CD4-positive, CD25-positive, alpha-beta regulatory T cell (primary cell): ENCODE measurements around the gene DAAM1. TPM values are rescaled to one million over a fixed set of nuclear protein-coding genes. Genes with fewer than 3 reads are reported as not detected.

Source experiments
- ATAC-seq, 2 donors: fragments of 150-1000 bp; cut with Tn5 transposase; one replicate each; pipeline ENCODE4 v1.10.0; 2021; ENCODE audit warnings: low read depth in 2 of 2, moderate number of reproducible peaks in 2 of 2, moderate library complexity in 1 of 2
- DNase-seq, 3 donors: peaks; one replicate each; pipeline versions ENCODE4 v3.0.0 to v3.0.0-alpha.2; 2012 to 2022; ENCODE audit warnings: mixed read lengths in 1 of 3
- H3K27ac ChIP-seq: one replicate; pipeline ENCODE4 v1.7.0; 2013; ENCODE audit warnings: mild to moderate bottlenecking, low read length; ENCODE audit not compliant: insufficient read depth, poor library complexity, severe bottlenecking
- H3K27me3 ChIP-seq: one replicate; pipeline ENCODE4 v1.7.0; 2013; ENCODE audit warnings: low read length; ENCODE audit not compliant: control insufficient read depth, insufficient read depth
- H3K36me3 ChIP-seq: one replicate; pipeline ENCODE4 v1.7.0; 2013; ENCODE audit warnings: mild to moderate bottlenecking, low read length, moderate library complexity; ENCODE audit not compliant: control insufficient read depth, insufficient read depth
- H3K4me1 ChIP-seq: 2 replicates; pipeline ENCODE4 v1.7.0; 2013; ENCODE audit warnings: mild to moderate bottlenecking, low read length; ENCODE audit not compliant: insufficient read depth, control insufficient read depth, poor library complexity, severe bottlenecking
- H3K4me3 ChIP-seq: one replicate; pipeline ENCODE4 v1.7.0; 2013; ENCODE audit warnings: low read depth, mild to moderate bottlenecking, low read length, moderate library complexity
- H3K9me3 ChIP-seq, 2 experiments: 1 replicate in 1 of 2; 2 replicates in 1 of 2; pipeline ENCODE4 v1.7.0; 2013; ENCODE audit warnings: low read length in 2 of 2, mild to moderate bottlenecking in 1 of 2, moderate library complexity in 1 of 2; ENCODE audit not compliant: control insufficient read depth in 2 of 2
- H3K27ac Mint-ChIP-seq, 3 donors: one replicate each; pipeline ENCODE4 v1.8.0; 2020 to 2022; ENCODE audit warnings: mild to moderate bottlenecking in 3 of 3, mixed read lengths in 3 of 3, moderate library complexity in 2 of 3
- H3K27me3 Mint-ChIP-seq: one replicate; pipeline ENCODE4 v1.8.0; 2022; ENCODE audit warnings: mild to moderate bottlenecking, mixed read lengths
- H3K36me3 Mint-ChIP-seq: one replicate; pipeline ENCODE4 v1.8.0; 2020; ENCODE audit warnings: mixed read lengths
- H3K4me1 Mint-ChIP-seq, 4 donors: one replicate each; pipeline ENCODE4 v1.8.0; 2020 to 2022; ENCODE audit warnings: mixed read lengths in 4 of 4, mild to moderate bottlenecking in 1 of 4
- H3K4me3 Mint-ChIP-seq, 4 donors: one replicate each; pipeline ENCODE4 v1.8.0; 2020 to 2022; ENCODE audit warnings: mild to moderate bottlenecking in 4 of 4, mixed read lengths in 4 of 4, moderate library complexity in 3 of 4
- H3K9me3 Mint-ChIP-seq, 7 donors: one replicate each; pipeline ENCODE4 v1.8.0; 2020 to 2022; ENCODE audit warnings: mixed read lengths in 7 of 7, mild to moderate bottlenecking in 3 of 7, moderate library complexity in 2 of 7
- polyA plus RNA-seq, 4 donors: library from polyadenylated mRNA; unstranded; fragments of 300-500 nt; fragmentation: Illumina TruSeq; gene quantifications; one replicate each; pipeline ENCODE4 v1.2.3, GENCODE V29; 2021
- total RNA-seq: library from RNA; stranded (reverse); gene quantifications from one replicate; pipeline ENCODE4 v1.2.3, GENCODE V29; 2022

The DAAM1 gene
- total and polyA plus RNA-seq, 5 donors from 2014 or later = 6.1 to 36.5 (median 11.2) TPM

DNA sequence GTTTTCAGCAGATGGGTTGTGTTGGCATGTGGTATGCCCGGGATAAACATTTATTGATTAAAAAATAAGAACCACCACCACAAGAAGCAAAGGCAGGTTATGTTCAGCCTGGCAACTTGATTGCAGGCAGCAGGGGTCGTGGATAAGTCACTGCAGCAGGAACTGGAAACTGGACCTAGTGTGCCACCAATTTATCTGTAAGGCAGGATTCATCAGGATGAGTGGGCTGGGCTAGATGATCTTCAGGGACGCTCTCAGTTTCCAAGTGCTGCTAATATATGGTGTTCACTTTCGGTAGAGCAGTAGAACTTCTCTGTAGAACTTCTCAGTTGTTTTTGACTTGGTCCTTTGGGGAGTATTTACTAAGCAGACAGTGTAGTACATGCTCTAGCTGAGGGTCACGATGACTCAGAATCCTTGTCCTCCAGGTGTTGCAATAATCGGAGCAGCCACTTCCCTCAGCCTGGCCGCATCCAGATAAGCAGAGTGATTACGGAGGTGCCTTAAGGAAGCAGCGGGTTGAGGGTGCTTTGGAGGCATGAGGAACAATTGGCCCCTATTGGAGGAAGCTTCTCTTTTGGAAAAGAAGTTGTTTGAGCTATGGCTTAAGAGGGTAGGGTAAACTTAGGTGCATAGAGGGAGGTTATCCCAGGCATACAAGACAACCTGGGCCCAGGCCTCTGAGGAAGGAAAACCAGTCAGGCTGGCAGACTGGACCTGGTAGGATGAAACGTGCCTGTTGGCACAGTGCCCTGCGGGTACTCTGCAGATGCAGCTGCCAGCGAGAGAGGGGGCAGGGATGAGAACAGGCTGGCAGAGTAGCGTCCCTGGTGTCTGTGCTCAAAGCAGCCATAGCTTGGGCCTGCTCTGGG, 172.7 kb downstream of the DAAM1 start:
- DNase-seq = no peak
- H3K27me3 ChIP-seq = no peaks in the 10 kb centered on the region
- no peak overlapping the region for H3K4me3 ChIP-seq
- no peak for ATAC-seq
- no peaks in the 10 kb centered on the region for H3K4me1 ChIP-seq
- Mint-ChIP-seq H3K27me3 (no peaks in the 10 kb centered on the region), H3K4me3 (no peak overlapping the region), H3K9me3 (peaks cover 0 to 1% (median 0%) of the 10 kb centered on the region in 7 donors), H3K4me1 (peaks cover 0 to 9% (median 0%) of the 10 kb centered on the region in 4 donors), H3K27ac (peak overlapping the region in 2 of 3 donors; percentile 36 to 64), H3K36me3 (peaks cover 54% of the 10 kb centered on the region)
- no peak overlapping the region for H3K27ac ChIP-seq
- H3K9me3 ChIP-seq = no peaks in the 10 kb centered on the region
- H3K36me3 ChIP-seq = peaks cover 25% of the 10 kb centered on the region

DNA sequence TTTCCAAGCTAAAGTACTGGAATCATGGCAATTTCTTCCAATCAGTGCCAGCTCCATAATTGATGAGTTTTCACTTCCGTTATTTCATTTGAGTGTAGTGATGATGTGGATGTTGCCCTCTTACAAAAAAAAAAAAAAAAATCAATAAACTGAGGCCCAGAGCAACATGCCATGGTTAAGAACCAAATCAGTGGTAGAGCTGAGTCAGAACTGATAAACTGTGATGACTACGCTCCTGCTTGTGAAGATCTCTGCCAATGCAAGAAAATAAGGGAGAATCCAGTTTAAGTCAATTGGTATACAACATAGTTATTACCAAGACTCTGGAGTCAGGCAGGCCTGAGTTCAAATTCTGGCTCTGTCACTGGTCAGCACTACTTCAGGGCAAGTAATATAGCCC, 174.0 kb downstream of the DAAM1 start:
- H3K4me3 ChIP-seq = no peak overlapping the region
- peaks cover 0 to 9% (median 0%) of the 10 kb centered on the region in 4 donors for H3K4me1 Mint-ChIP-seq
- ATAC-seq (no peak), DNase-seq (no peak)
- H3K36me3 Mint-ChIP-seq = peaks cover 48% of the 10 kb centered on the region
- no peaks in the 10 kb centered on the region for H3K4me1 ChIP-seq
- no peaks in the 10 kb centered on the region for H3K27me3 Mint-ChIP-seq
- H3K27me3 ChIP-seq = no peaks in the 10 kb centered on the region
- H3K9me3 ChIP-seq = no peaks in the 10 kb centered on the region
- H3K9me3 Mint-ChIP-seq = peaks cover 0 to 1% (median 0%) of the 10 kb centered on the region in 7 donors
- peak overlapping the region in 1 of 3 donors; percentile 6 for H3K27ac Mint-ChIP-seq
- no peak overlapping the region for H3K27ac ChIP-seq
- H3K36me3 ChIP-seq = peaks cover 20% of the 10 kb centered on the region
- no peak overlapping the region for H3K4me3 Mint-ChIP-seq

- Mint-ChIP-seq H3K27ac (no peak overlapping the region), H3K27me3 (no peaks in the 10 kb centered on the region), H3K36me3 (peaks cover 56% of the 10 kb centered on the region), H3K4me1 (peaks cover 0 to 9% (median 0%) of the 10 kb centered on the region in 4 donors), H3K4me3 (no peak overlapping the region), H3K9me3 (peaks cover 0 to 1% (median 0%) of the 10 kb centered on the region in 7 donors)
- no peak overlapping the region for H3K4me3 ChIP-seq
- H3K36me3 ChIP-seq = peaks cover 26% of the 10 kb centered on the region
- ATAC-seq (no peak), DNase-seq (no peak)
- no peak overlapping the region for H3K27ac ChIP-seq
- no peaks in the 10 kb centered on the region for H3K9me3 ChIP-seq
- H3K4me1 ChIP-seq = no peaks in the 10 kb centered on the region
- H3K27me3 ChIP-seq = no peaks in the 10 kb centered on the region
Observed at GRCh38 chr14:59363531-59364226, 175.2 kb downstream of the DAAM1 start.

- no peaks in the 10 kb centered on the region for H3K27me3 ChIP-seq
- H3K4me1 ChIP-seq = no peaks in the 10 kb centered on the region
- H3K4me3 Mint-ChIP-seq = no peak overlapping the region
- no peak overlapping the region for H3K27ac ChIP-seq
- H3K4me1 Mint-ChIP-seq = no peaks in the 10 kb centered on the region
- peaks cover 10% of the 10 kb centered on the region for H3K27me3 Mint-ChIP-seq
- ATAC-seq (no peak), DNase-seq (no peak)
- peaks cover 17% of the 10 kb centered on the region for H3K36me3 Mint-ChIP-seq
- no peak overlapping the region for H3K4me3 ChIP-seq
- H3K9me3 Mint-ChIP-seq = no peaks in the 10 kb centered on the region
- H3K36me3 ChIP-seq = peaks cover 11% of the 10 kb centered on the region
- no peak overlapping the region for H3K27ac Mint-ChIP-seq
- no peaks in the 10 kb centered on the region for H3K9me3 ChIP-seq
Observed at GRCh38 chr14:59370158-59370742, 181.8 kb downstream of the DAAM1 start.

- Histone ChIP-seq H3K27me3 (no peaks in the 10 kb centered on the region), H3K27ac (no peak overlapping the region), H3K4me1 (no peaks in the 10 kb centered on the region), H3K4me3 (no peak overlapping the region), H3K9me3 (no peaks in the 10 kb centered on the region), H3K36me3 (peaks cover 11% of the 10 kb centered on the region)
- Mint-ChIP-seq H3K9me3 (peaks cover 0 to 3% (median 0%) of the 10 kb centered on the region in 7 donors), H3K27me3 (peaks cover 16% of the 10 kb centered on the region), H3K36me3 (peaks cover 17% of the 10 kb centered on the region), H3K27ac (no peak overlapping the region), H3K4me3 (no peak overlapping the region), H3K4me1 (no peaks in the 10 kb centered on the region)
- no peak for DNase-seq
- no peak for ATAC-seq
Observed at GRCh38 chr14:59371771-59372170, 183.3 kb downstream of the DAAM1 start.

- Histone ChIP-seq H3K27me3 (no peaks in the 10 kb centered on the region), H3K9me3 (no peaks in the 10 kb centered on the region), H3K4me3 (no peak overlapping the region), H3K36me3 (no peaks in the 10 kb centered on the region), H3K4me1 (no peaks in the 10 kb centered on the region), H3K27ac (no peak overlapping the region)
- Mint-ChIP-seq H3K4me1 (no peaks in the 10 kb centered on the region), H3K36me3 (peaks cover 2% of the 10 kb centered on the region), H3K9me3 (peaks cover 0 to 3% (median 0%) of the 10 kb centered on the region in 7 donors), H3K27me3 (peaks cover 22% of the 10 kb centered on the region), H3K27ac (no peak overlapping the region), H3K4me3 (no peak overlapping the region)
- no peak for ATAC-seq
- no peak for DNase-seq
Observed at GRCh38 chr14:59374048-59374447, 185.6 kb downstream of the DAAM1 start.

DNA sequence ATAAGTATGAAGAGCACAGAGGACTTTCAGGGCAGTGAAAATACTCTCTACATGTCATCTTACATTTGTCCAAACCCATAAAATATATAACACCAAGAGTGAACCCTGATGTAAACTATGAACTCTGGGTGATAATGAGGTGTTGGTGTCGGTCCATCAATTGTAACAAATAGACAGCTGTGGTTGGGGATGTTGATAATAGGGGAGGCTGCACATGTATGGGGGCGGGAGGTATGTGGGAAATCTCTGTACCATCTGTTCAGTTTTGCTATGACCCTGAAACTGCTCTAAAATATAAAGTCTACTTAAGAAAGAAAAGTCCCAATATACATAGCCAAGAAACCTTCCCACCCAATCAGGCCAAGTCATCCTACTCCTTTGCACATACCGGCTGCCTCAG, 188.2 kb downstream of the DAAM1 start:
- no peak for ATAC-seq
- Histone ChIP-seq H3K4me3 (no peak overlapping the region), H3K4me1 (no peaks in the 10 kb centered on the region), H3K9me3 (no peaks in the 10 kb centered on the region), H3K27ac (no peak overlapping the region), H3K36me3 (no peaks in the 10 kb centered on the region), H3K27me3 (no peaks in the 10 kb centered on the region)
- Mint-ChIP-seq H3K9me3 (peaks cover 0 to 5% (median 0%) of the 10 kb centered on the region in 7 donors), H3K27ac (no peak overlapping the region), H3K36me3 (no peaks in the 10 kb centered on the region), H3K27me3 (peaks cover 29% of the 10 kb centered on the region), H3K4me3 (no peak overlapping the region), H3K4me1 (no peaks in the 10 kb centered on the region)
- DNase-seq = no peak
